SK-N-SH (cell line): ENCODE results near the gene BZW2. TPM values are rescaled to one million over a fixed set of nuclear protein-coding genes. Genes with fewer than 3 reads are reported as not detected.

Source experiments
- CTCF ChIA-PET: fragments of 300-600, 350-600 bp; formaldehyde crosslinking; extraction: SDS; loops from one replicate; lab custom pipeline; 2021; lab: Yijun Ruan, JAX
- POLR2A ChIA-PET: fragments of 350-600 bp; sonication (Branson Sonifier 250); formaldehyde crosslinking; extraction: SDS; loops from one replicate; lab custom pipeline; 2020; ENCODE audit warnings: antibody characterized with exemption, inconsistent platforms; lab: Yijun Ruan, JAX
- DNase-seq: peaks from one replicate; pipeline ENCODE4 v3.0.0; 2012
- H2AFZ ChIP-seq: fragments of 200-600 bp; sonication (generic); 2 replicates; pipeline ENCODE4 v1.8.1; 2016; ENCODE audit warnings: antibody characterized with exemption, mild to moderate bottlenecking, low read depth
- H3F3A ChIP-seq: fragments of 200-600 bp; sonication (generic); replicated peaks from 2 replicates; pipeline ENCODE3; 2016; ENCODE audit warnings: antibody characterized with exemption, mild to moderate bottlenecking; ENCODE audit not compliant: insufficient read depth
- H3K27ac ChIP-seq, 2 experiments: fragments of 200-500 bp in 1 of 2; fragments of 200-600 bp in 1 of 2; sonication (Bioruptor generic) in 1 of 2; sonication (generic), shearing (Covaris generic) in 1 of 2; 2 replicates each; pipeline versions ENCODE4 v1.5.1 to v1.6.1; 2014 to 2016; ENCODE audit warnings: low read depth in 2 of 2, inconsistent platforms in 1 of 2, low read length in 1 of 2, mild to moderate bottlenecking in 1 of 2, mixed read lengths in 1 of 2
- H3K27me3 ChIP-seq: fragments of 200-600 bp; sonication (generic), shearing (Covaris generic); 2 replicates; pipeline ENCODE4 v1.6.1; 2016; ENCODE audit warnings: mixed run types; ENCODE audit not compliant: insufficient read depth
- H3K36me3 ChIP-seq, 2 experiments: fragments of 200-500 bp in 1 of 2; fragments of 200-600 bp in 1 of 2; sonication (Bioruptor generic) in 1 of 2; sonication (generic) in 1 of 2; replicated peaks in 1 of 2; 2 replicates each; pipeline versions ENCODE3 to v1.5.1; 2014 to 2016; ENCODE audit warnings: low read length in 1 of 2, mild to moderate bottlenecking in 1 of 2; ENCODE audit not compliant: insufficient read depth in 2 of 2, control insufficient read depth in 1 of 2
- H3K4me1 ChIP-seq, 2 experiments: fragments of 200-500 bp in 1 of 2; fragments of 200-600 bp in 1 of 2; sonication (Bioruptor generic) in 1 of 2; sonication (generic), shearing (Covaris generic) in 1 of 2; 2 replicates each; pipeline versions ENCODE4 v1.5.1 to v1.6.1; 2014 to 2016; ENCODE audit warnings: low read depth in 1 of 2, low read length in 1 of 2, mixed run types in 1 of 2; ENCODE audit not compliant: insufficient read depth in 2 of 2, control insufficient read depth in 1 of 2
- H3K4me2 ChIP-seq: fragments of 200-600 bp; sonication (generic), shearing (Covaris generic); 2 replicates; pipeline ENCODE4 v1.6.1; 2017; ENCODE audit warnings: mixed run types
- H3K4me3 ChIP-seq, 2 experiments: fragments of 200-500 bp in 1 of 2; fragments of 200-600 bp in 1 of 2; sonication (Bioruptor generic) in 1 of 2; sonication (generic), shearing (Covaris generic) in 1 of 2; 2 replicates each; pipeline versions ENCODE4 v1.5.1 to v1.8.1; 2014 to 2016; ENCODE audit warnings: low read depth in 2 of 2, inconsistent platforms in 1 of 2, low read length in 1 of 2, mild to moderate bottlenecking in 1 of 2, mixed read lengths in 1 of 2, moderate library complexity in 1 of 2
- H3K79me2 ChIP-seq: fragments of 200-600 bp; sonication (generic); 2 replicates; pipeline ENCODE4 v1.8.1; 2017; ENCODE audit warnings: mild to moderate bottlenecking; ENCODE audit not compliant: insufficient read depth
- H3K9ac ChIP-seq: fragments of 200-600 bp; sonication (generic); 2 replicates; pipeline ENCODE4 v1.6.1; 2017; ENCODE audit warnings: mixed run types
- H3K9me2 ChIP-seq: fragments of 200-600 bp; sonication (generic); 2 replicates; pipeline ENCODE4 v1.6.1; 2017; ENCODE audit warnings: mixed run types
- H3K9me3 ChIP-seq: fragments of 200-600 bp; sonication (generic); 2 replicates; pipeline ENCODE4 v1.6.1; 2017; ENCODE audit warnings: mixed run types, mild to moderate bottlenecking, moderate library complexity
- H4K20me1 ChIP-seq: fragments of 200-600 bp; sonication (generic); 2 replicates; pipeline ENCODE4 v1.6.1; 2017; ENCODE audit warnings: mild to moderate bottlenecking, mixed run types; ENCODE audit not compliant: insufficient read depth
- CTCF ChIP-seq: fragments of 200-600 bp; sonication (generic); IDR thresholded peaks from 2 replicates; pipeline ENCODE4 v1.6.1; 2017; ENCODE audit warnings: antibody characterized with exemption, mild to moderate bottlenecking, moderate library complexity
- EP300 ChIP-seq, 2 experiments: IDR thresholded peaks; 2 replicates each; pipeline versions ENCODE4 v1.4.0 to v1.6.1; 2012; ENCODE audit warnings: borderline replicate concordance in 1 of 2, low read depth in 1 of 2, low read length in 1 of 2
- FOSL2 ChIP-seq: IDR thresholded peaks from 2 replicates; pipeline ENCODE4 v1.4.0; 2012; ENCODE audit warnings: low read depth, mild to moderate bottlenecking, moderate library complexity, borderline replicate concordance
- FOXJ3 ChIP-seq: sonication (generic); formaldehyde crosslinking; IDR thresholded peaks from 2 replicates; pipeline ENCODE4 v1.5.1; 2020; ENCODE audit warnings: mild to moderate bottlenecking, missing genetic modification reagents
- GABPA ChIP-seq: IDR thresholded peaks from 2 replicates; pipeline ENCODE4 v1.4.0; 2012; ENCODE audit warnings: low read depth, mild to moderate bottlenecking
- NFIC ChIP-seq: IDR thresholded peaks from 2 replicates; pipeline ENCODE4 v1.4.0; 2012; ENCODE audit warnings: borderline replicate concordance
- RFX5 ChIP-seq: IDR thresholded peaks from 2 replicates; pipeline ENCODE4 v1.6.1; 2012; ENCODE audit warnings: mild to moderate bottlenecking, improper control_type of control experiment, low read length
- USF1 ChIP-seq: IDR thresholded peaks from 2 replicates; pipeline ENCODE4 v1.4.0; 2012; ENCODE audit warnings: low read depth, borderline replicate concordance
- ZBTB33 ChIP-seq: IDR thresholded peaks from 2 replicates; pipeline ENCODE4 v1.4.0; 2012; ENCODE audit warnings: low read depth, borderline replicate concordance
- WGBS: methylation state at CpG from one replicate; pipeline ENCODE4 v1.1.6; 2017; ENCODE audit warnings: low lambda C conversion rate; 5-methylcytosine and 5-hydroxymethylcytosine counted together
- polyA plus RNA-seq, 3 experiments: library from polyadenylated mRNA; depleted of rRNA; stranded (reverse); fragments of >200 nt; gene quantifications; 2 replicates each; pipeline ENCODE4 v1.2.3, GENCODE V29; 2012
- TF ChIP-seq, protein P1 (sequence below): fragments of 150-350 bp; IDR thresholded peaks from 2 replicates; pipeline ENCODE4 v1.6.1; 2016; ENCODE audit warnings: mild to moderate bottlenecking, low read depth, low read length
- TF ChIP-seq, protein P2 (sequence below): IDR thresholded peaks from 2 replicates; pipeline ENCODE4; 2012

The BZW2 gene
- polyA plus RNA-seq, 1 of the 3 experiments (the other 2 are of a cell fraction): 71.9 TPM

- no peak for TF ChIP-seq CTCF
- TF ChIP-seq NFIC: no peak
- TF ChIP-seq USF1: no peak
- no peak for TF ChIP-seq GABPA
- TF ChIP-seq ZBTB33: no peak
- TF ChIP-seq, protein P1, sequence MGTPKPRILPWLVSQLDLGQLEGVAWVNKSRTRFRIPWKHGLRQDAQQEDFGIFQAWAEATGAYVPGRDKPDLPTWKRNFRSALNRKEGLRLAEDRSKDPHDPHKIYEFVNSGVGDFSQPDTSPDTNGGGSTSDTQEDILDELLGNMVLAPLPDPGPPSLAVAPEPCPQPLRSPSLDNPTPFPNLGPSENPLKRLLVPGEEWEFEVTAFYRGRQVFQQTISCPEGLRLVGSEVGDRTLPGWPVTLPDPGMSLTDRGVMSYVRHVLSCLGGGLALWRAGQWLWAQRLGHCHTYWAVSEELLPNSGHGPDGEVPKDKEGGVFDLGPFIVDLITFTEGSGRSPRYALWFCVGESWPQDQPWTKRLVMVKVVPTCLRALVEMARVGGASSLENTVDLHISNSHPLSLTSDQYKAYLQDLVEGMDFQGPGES: no peak
- no peak for TF ChIP-seq EP300 (IDR thresholded peaks at IDR 0.05; ENCODE audit: borderline replicate concordance in 1 of 2, low read depth in 1 of 2, low read length in 1 of 2)
- TF ChIP-seq FOSL2: no peak
- no peak for TF ChIP-seq FOXJ3
- no peaks in the 10 kb centered on the region for H3F3A ChIP-seq
- no peak for DNase-seq
- H4K20me1 ChIP-seq: no peaks in the 10 kb centered on the region
- POLR2A ChIA-PET: no interaction called here
- no peaks in the 10 kb centered on the region for H3K4me1 ChIP-seq
- no peaks in the 10 kb centered on the region for H3K9me2 ChIP-seq
- no peak overlapping the region for H3K4me2 ChIP-seq
- no peak overlapping the region for H3K9ac ChIP-seq
- 97% methylated on average over 1 of the region's 1 CpG for WGBS
- H3K79me2 ChIP-seq: no peaks in the 10 kb centered on the region
- H3K4me3 ChIP-seq: no peak overlapping the region
- no peak overlapping the region for H2AFZ ChIP-seq
- no peaks in the 10 kb centered on the region for H3K36me3 ChIP-seq
- CTCF ChIA-PET: no interaction called here
- no peaks in the 10 kb centered on the region for H3K27me3 ChIP-seq
- no peaks in the 10 kb centered on the region for H3K9me3 ChIP-seq
- H3K27ac ChIP-seq: no peak overlapping the region
These were observed 78.4 kb downstream of the BZW2 start for GRCh38 chr7:16724344-16724743.

GRCh38 chr7:16726189-16726588 is 80.2 kb downstream of the BZW2 start:
- H3K4me2 ChIP-seq: no peak overlapping the region
- H3K27me3 ChIP-seq: no peaks in the 10 kb centered on the region
- no peak overlapping the region for H3K9ac ChIP-seq
- H3K4me1 ChIP-seq: no peaks in the 10 kb centered on the region
- no peak for TF ChIP-seq RFX5
- TF ChIP-seq, protein P2, sequence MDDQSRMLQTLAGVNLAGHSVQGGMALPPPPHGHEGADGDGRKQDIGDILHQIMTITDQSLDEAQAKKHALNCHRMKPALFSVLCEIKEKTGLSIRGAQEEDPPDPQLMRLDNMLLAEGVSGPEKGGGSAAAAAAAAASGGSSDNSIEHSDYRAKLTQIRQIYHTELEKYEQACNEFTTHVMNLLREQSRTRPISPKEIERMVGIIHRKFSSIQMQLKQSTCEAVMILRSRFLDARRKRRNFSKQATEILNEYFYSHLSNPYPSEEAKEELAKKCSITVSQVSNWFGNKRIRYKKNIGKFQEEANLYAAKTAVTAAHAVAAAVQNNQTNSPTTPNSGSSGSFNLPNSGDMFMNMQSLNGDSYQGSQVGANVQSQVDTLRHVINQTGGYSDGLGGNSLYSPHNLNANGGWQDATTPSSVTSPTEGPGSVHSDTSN: no peak
- 86% methylated on average over 2 of the region's 2 CpGs for WGBS
- no peaks in the 10 kb centered on the region for H3K9me3 ChIP-seq
- H3K79me2 ChIP-seq: no peaks in the 10 kb centered on the region
- no peak overlapping the region for H3K4me3 ChIP-seq
- H3F3A ChIP-seq: no peaks in the 10 kb centered on the region
- H2AFZ ChIP-seq: no peak overlapping the region
- no peak for DNase-seq
- H4K20me1 ChIP-seq: no peaks in the 10 kb centered on the region
- CTCF ChIA-PET: interaction anchor here (2.8 kb wide), 1 partner anchor 192 kb away, joined by 8 read pairs; no protein-coding TSS in a partner anchor
- no peaks in the 10 kb centered on the region for H3K9me2 ChIP-seq
- POLR2A ChIA-PET: no interaction called here
- H3K36me3 ChIP-seq: no peaks in the 10 kb centered on the region
- H3K27ac ChIP-seq: no peak overlapping the region
